ENCODE measurements around the gene MDM2. TPM values are rescaled to one million over a fixed set of nuclear protein-coding genes. Genes with fewer than 3 reads are reported as not detected.
"Not testable (repeated sequence)": the region's sequence is repeated elsewhere in the genome, so short reads cannot be mapped to it uniquely, and the experiment has no call there.

MDM2 gene
- total and polyA plus RNA-seq, 2 experiments from 2014 or later: 80.4 to 111 TPM

DNA sequence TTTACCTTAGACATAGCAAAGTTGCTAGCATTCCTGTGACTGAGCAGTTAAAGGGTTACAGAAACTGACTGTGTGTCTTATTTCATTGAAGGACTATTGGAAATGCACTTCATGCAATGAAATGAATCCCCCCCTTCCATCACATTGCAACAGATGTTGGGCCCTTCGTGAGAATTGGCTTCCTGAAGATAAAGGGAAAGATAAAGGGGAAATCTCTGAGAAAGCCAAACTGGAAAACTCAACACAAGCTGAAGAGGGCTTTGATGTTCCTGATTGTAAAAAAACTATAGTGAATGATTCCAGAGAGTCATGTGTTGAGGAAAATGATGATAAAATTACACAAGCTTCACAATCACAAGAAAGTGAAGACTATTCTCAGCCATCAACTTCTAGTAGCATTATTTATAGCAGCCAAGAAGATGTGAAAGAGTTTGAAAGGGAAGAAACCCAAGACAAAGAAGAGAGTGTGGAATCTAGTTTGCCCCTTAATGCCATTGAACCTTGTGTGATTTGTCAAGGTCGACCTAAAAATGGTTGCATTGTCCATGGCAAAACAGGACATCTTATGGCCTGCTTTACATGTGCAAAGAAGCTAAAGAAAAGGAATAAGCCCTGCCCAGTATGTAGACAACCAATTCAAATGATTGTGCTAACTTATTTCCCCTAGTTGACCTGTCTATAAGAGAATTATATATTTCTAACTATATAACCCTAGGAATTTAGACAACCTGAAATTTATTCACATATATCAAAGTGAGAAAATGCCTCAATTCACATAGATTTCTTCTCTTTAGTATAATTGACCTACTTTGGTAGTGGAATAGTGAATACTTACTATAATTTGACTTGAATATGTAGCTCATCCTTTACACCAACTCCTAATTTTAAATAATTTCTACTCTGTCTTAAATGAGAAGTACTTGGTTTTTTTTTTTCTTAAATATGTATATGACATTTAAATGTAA, 31.5 kb downstream of the MDM2 start:
- Histone ChIP-seq H3K4me1 (ENCODE audit: insufficient read depth) (no peaks in the 10 kb centered on the region), H3K79me2 (ENCODE audit: insufficient read depth) (peaks cover 51% of the 10 kb centered on the region), H3K4me3 (no peak overlapping the region), H3K9me3 (ENCODE audit: low read depth) (no peaks in the 10 kb centered on the region), H3K36me3 (ENCODE audit: low read depth) (peaks cover 95% of the 10 kb centered on the region), H3K9me2 (ENCODE audit: insufficient read depth) (no peaks in the 10 kb centered on the region), H3K27me3 (replicated peaks; ENCODE audit: insufficient read depth) (no peaks in the 10 kb centered on the region), H3K27ac (no peak overlapping the region), H3F3A (ENCODE audit: insufficient read depth) (peaks cover 76% of the 10 kb centered on the region), H3K4me2 (ENCODE audit: unreplicated experiment) (no peak overlapping the region), H2AFZ (no peak overlapping the region), H3K9ac (no peak overlapping the region), H4K20me1 (ENCODE audit: insufficient read depth) (peaks cover 3% of the 10 kb centered on the region; the same call in 1 of the 2 replicates)
- in situ Hi-C loops (cut with MboI): no loop called here
- 28 to 33% methylated on average over 2 of the region's 2 CpGs for WGBS, 2 experiments (ENCODE audit: low coverage in 1 of 2, low lambda C conversion rate in 2 of 2, missing lambda C conversion rate in 2 of 2)
- no peak for TF ChIP-seq EZH2phosphoT487 (IDR thresholded peaks at IDR 0.05; ENCODE audit: insufficient read depth, low read depth)
- no peak for TF ChIP-seq EZH2 (IDR thresholded peaks at IDR 0.05; ENCODE audit: insufficient read depth, poor library complexity, severe bottlenecking)
- no peak for DNase-seq

GRCh38 chr12:68841175-68841574, 33.2 kb downstream of the MDM2 start:
- in situ Hi-C loops (cut with MboI); DNase-seq: not testable (repeated sequence)
- 89 to 91% methylated on average over 5 of the region's 5 CpGs for WGBS, 2 experiments (ENCODE audit: low coverage in 1 of 2, low lambda C conversion rate in 2 of 2, missing lambda C conversion rate in 2 of 2)

GRCh38 chr12:68841717-68842116, 33.7 kb downstream of the MDM2 start:
- Histone ChIP-seq H3K9me3 (ENCODE audit: low read depth) (no peaks in the 10 kb centered on the region), H3K4me1 (ENCODE audit: insufficient read depth) (no peaks in the 10 kb centered on the region), H3K9ac (no peak overlapping the region), H3K79me2 (ENCODE audit: insufficient read depth) (peaks cover 28% of the 10 kb centered on the region), H3K4me2 (ENCODE audit: unreplicated experiment) (no peak overlapping the region), H3K36me3 (ENCODE audit: low read depth) (peaks cover 89% of the 10 kb centered on the region), H3F3A (ENCODE audit: insufficient read depth) (peaks cover 79% of the 10 kb centered on the region), H3K27ac (no peak overlapping the region), H3K9me2 (ENCODE audit: insufficient read depth) (no peaks in the 10 kb centered on the region), H4K20me1 (ENCODE audit: insufficient read depth) (peaks cover 3% of the 10 kb centered on the region; the same call in 1 of the 2 replicates), H2AFZ (no peak overlapping the region), H3K4me3 (no peak overlapping the region), H3K27me3 (replicated peaks; ENCODE audit: insufficient read depth) (no peaks in the 10 kb centered on the region)
- TF ChIP-seq EZH2 (IDR thresholded peaks at IDR 0.05; ENCODE audit: insufficient read depth, poor library complexity, severe bottlenecking) (no peak), EZH2phosphoT487 (IDR thresholded peaks at IDR 0.05; ENCODE audit: insufficient read depth, low read depth) (no peak)
- in situ Hi-C loops (cut with MboI): no loop called here
- no peak for DNase-seq
- 76 to 81% methylated on average over 2 of the region's 2 CpGs for WGBS, 2 experiments (ENCODE audit: low coverage in 1 of 2, low lambda C conversion rate in 2 of 2, missing lambda C conversion rate in 2 of 2)

More at GRCh38 chr12:68841175-68841574, 33.2 kb downstream of the MDM2 start:
- not testable (repeated sequence) for H3K4me2 ChIP-seq (ENCODE audit: unreplicated experiment); H4K20me1 ChIP-seq (ENCODE audit: insufficient read depth); H2AFZ ChIP-seq; H3K9me2 ChIP-seq (ENCODE audit: insufficient read depth); H3K27ac ChIP-seq; H3K9me3 ChIP-seq (ENCODE audit: low read depth); H3K27me3 ChIP-seq (replicated peaks; ENCODE audit: insufficient read depth); H3K4me1 ChIP-seq (ENCODE audit: insufficient read depth); H3K4me3 ChIP-seq; H3K9ac ChIP-seq
- Histone ChIP-seq H3F3A (ENCODE audit: insufficient read depth) (peaks cover 79% of the 10 kb centered on the region), H3K79me2 (ENCODE audit: insufficient read depth) (peaks cover 34% of the 10 kb centered on the region), H3K36me3 (ENCODE audit: low read depth) (peaks cover 89% of the 10 kb centered on the region)

- Histone ChIP-seq H3K4me1 (ENCODE audit: insufficient read depth) (no peaks in the 10 kb centered on the region), H3K27ac (no peak overlapping the region), H3K4me2 (ENCODE audit: unreplicated experiment) (no peak overlapping the region), H3K79me2 (ENCODE audit: insufficient read depth) (peaks cover 24% of the 10 kb centered on the region), H3K4me3 (no peak overlapping the region), H2AFZ (no peak overlapping the region), H3K36me3 (ENCODE audit: low read depth) (peaks cover 86% of the 10 kb centered on the region), H3K9me2 (ENCODE audit: insufficient read depth) (no peaks in the 10 kb centered on the region), H4K20me1 (ENCODE audit: insufficient read depth) (peaks cover 3% of the 10 kb centered on the region; the same call in 1 of the 2 replicates), H3K9me3 (ENCODE audit: low read depth) (no peaks in the 10 kb centered on the region), H3K9ac (no peak overlapping the region), H3F3A (ENCODE audit: insufficient read depth) (peaks cover 75% of the 10 kb centered on the region), H3K27me3 (replicated peaks; ENCODE audit: insufficient read depth) (no peaks in the 10 kb centered on the region)
- TF ChIP-seq EZH2phosphoT487 (IDR thresholded peaks at IDR 0.05; ENCODE audit: insufficient read depth, low read depth): no peak
- no peak for TF ChIP-seq EZH2 (IDR thresholded peaks at IDR 0.05; ENCODE audit: insufficient read depth, poor library complexity, severe bottlenecking)
- DNase-seq: no peak
- WGBS, 2 experiments (ENCODE audit: low coverage in 1 of 2, low lambda C conversion rate in 2 of 2, missing lambda C conversion rate in 2 of 2): 95 to 98% methylated on average over 3 of the region's 3 CpGs
- in situ Hi-C loops (cut with MboI): no loop called here
Measured at GRCh38 chr12:68842123-68842522, 34.1 kb downstream of the MDM2 start.
